ENCODE data around the gene XPNPEP3.
"Not testable (repeated sequence)": the region's sequence is repeated elsewhere in the genome, so short reads cannot be mapped to it uniquely, and the experiment has no call there.

Gene XPNPEP3

GRCh38 chr22:40867109-40867508, 10.2 kb downstream of the XPNPEP3 start:
- peaks cover 16% of the 10 kb centered on the region; the same call in 1 of the 2 replicates for H3K79me2 ChIP-seq (ENCODE audit: insufficient read depth, low read depth)

GRCh38 chr22:40868379-40868778, 11.4 kb downstream of the XPNPEP3 start:
- not testable (repeated sequence) for H3K79me2 ChIP-seq (ENCODE audit: insufficient read depth, low read depth)

More at GRCh38 chr22:40867109-40867508, 10.2 kb downstream of the XPNPEP3 start:
- no peaks in the 10 kb centered on the region for H4K20me1 ChIP-seq (ENCODE audit: insufficient read depth)
- H3K27ac ChIP-seq, result no peak overlapping the region
- H3K9ac ChIP-seq, result no peak overlapping the region
- no peak overlapping the region for H2AFZ ChIP-seq (ENCODE audit: low read depth)
- no peak overlapping the region for H3K4me2 ChIP-seq
- no peak overlapping the region for H3K4me3 ChIP-seq (IDR thresholded peaks at IDR 0.05; ENCODE audit: insufficient read depth, low read depth, low read length)
- no peaks in the 10 kb centered on the region for H3K36me3 ChIP-seq (ENCODE audit: insufficient read depth)
- no peaks in the 10 kb centered on the region for H3K4me1 ChIP-seq (ENCODE audit: low read depth, poor library complexity, severe bottlenecking)
- TF ChIP-seq CTCF (conservative IDR thresholded peaks at IDR 0.05; ENCODE audit: low read depth, low read length), result no peak
- H3K27me3 ChIP-seq (ENCODE audit: insufficient read depth, low read depth), result no peaks in the 10 kb centered on the region

DNA sequence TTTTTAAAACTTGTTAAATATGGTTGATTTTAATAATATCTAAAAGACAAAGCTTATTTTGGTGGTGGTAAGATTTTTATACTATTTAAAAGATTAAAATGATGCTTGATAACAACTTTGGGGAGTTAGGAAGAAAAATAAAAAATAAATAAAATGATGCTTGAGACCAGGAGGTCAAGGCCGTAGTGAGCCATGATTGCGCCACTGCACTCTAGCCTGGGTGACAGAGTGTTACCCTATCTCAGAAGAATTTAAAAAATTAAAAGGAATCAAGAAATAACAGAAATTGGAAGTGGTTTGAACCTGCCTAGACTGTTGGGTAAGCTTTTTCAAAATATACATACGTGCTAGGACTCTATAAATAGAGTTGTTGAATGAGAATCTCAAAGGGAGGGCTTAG, 17.1 kb downstream of the XPNPEP3 start:
- no peak overlapping the region for H3K4me3 ChIP-seq (IDR thresholded peaks at IDR 0.05; ENCODE audit: insufficient read depth, low read depth, low read length)
- H3K79me2 ChIP-seq (ENCODE audit: insufficient read depth, low read depth), result no peaks in the 10 kb centered on the region
- no peak overlapping the region for H2AFZ ChIP-seq (ENCODE audit: low read depth)
- no peak overlapping the region for H3K4me2 ChIP-seq
- no peak for TF ChIP-seq CTCF (conservative IDR thresholded peaks at IDR 0.05; ENCODE audit: low read depth, low read length)
- H3K4me1 ChIP-seq (ENCODE audit: low read depth, poor library complexity, severe bottlenecking), result no peaks in the 10 kb centered on the region
- H4K20me1 ChIP-seq (ENCODE audit: insufficient read depth), result no peaks in the 10 kb centered on the region
- no peaks in the 10 kb centered on the region for H3K27me3 ChIP-seq (ENCODE audit: insufficient read depth, low read depth)
- H3K27ac ChIP-seq, result no peak overlapping the region
- no peaks in the 10 kb centered on the region for H3K36me3 ChIP-seq (ENCODE audit: insufficient read depth)
- H3K9ac ChIP-seq, result no peak overlapping the region

More at GRCh38 chr22:40868379-40868778, 11.4 kb downstream of the XPNPEP3 start:
- H2AFZ ChIP-seq (ENCODE audit: low read depth); H3K27me3 ChIP-seq (ENCODE audit: insufficient read depth, low read depth); H3K9ac ChIP-seq; H4K20me1 ChIP-seq (ENCODE audit: insufficient read depth); H3K36me3 ChIP-seq (ENCODE audit: insufficient read depth); H3K27ac ChIP-seq; H3K4me2 ChIP-seq; H3K4me1 ChIP-seq (ENCODE audit: low read depth, poor library complexity, severe bottlenecking); H3K4me3 ChIP-seq (IDR thresholded peaks at IDR 0.05; ENCODE audit: insufficient read depth, low read depth, low read length): not testable (repeated sequence)

- H3K4me3 ChIP-seq (IDR thresholded peaks at IDR 0.05; ENCODE audit: insufficient read depth, low read depth, low read length), result no peak overlapping the region
- H3K27ac ChIP-seq, result no peak overlapping the region
- H3K36me3 ChIP-seq (ENCODE audit: insufficient read depth), result no peaks in the 10 kb centered on the region
- no peaks in the 10 kb centered on the region for H3K4me1 ChIP-seq (ENCODE audit: low read depth, poor library complexity, severe bottlenecking)
- no peak overlapping the region for H2AFZ ChIP-seq (ENCODE audit: low read depth)
- no peak for TF ChIP-seq CTCF (conservative IDR thresholded peaks at IDR 0.05; ENCODE audit: low read depth, low read length)
- H3K27me3 ChIP-seq (ENCODE audit: insufficient read depth, low read depth), result no peaks in the 10 kb centered on the region
- no peaks in the 10 kb centered on the region for H3K79me2 ChIP-seq (ENCODE audit: insufficient read depth, low read depth)
- no peaks in the 10 kb centered on the region for H4K20me1 ChIP-seq (ENCODE audit: insufficient read depth)
- no peak overlapping the region for H3K4me2 ChIP-seq
- no peak overlapping the region for H3K9ac ChIP-seq
Observed at GRCh38 chr22:40875111-40875510, 18.2 kb downstream of the XPNPEP3 start.

GRCh38 chr22:40876907-40877306, 20.0 kb downstream of the XPNPEP3 start:
- no peak for TF ChIP-seq CTCF (conservative IDR thresholded peaks at IDR 0.05; ENCODE audit: low read depth, low read length)
- Histone ChIP-seq H3K79me2 (ENCODE audit: insufficient read depth, low read depth) (no peaks in the 10 kb centered on the region), H3K27me3 (ENCODE audit: insufficient read depth, low read depth) (no peaks in the 10 kb centered on the region), H4K20me1 (ENCODE audit: insufficient read depth) (no peaks in the 10 kb centered on the region), H3K4me3 (IDR thresholded peaks at IDR 0.05; ENCODE audit: insufficient read depth, low read depth, low read length) (no peak overlapping the region), H3K4me2 (no peak overlapping the region), H3K4me1 (ENCODE audit: low read depth, poor library complexity, severe bottlenecking) (no peaks in the 10 kb centered on the region), H3K9ac (no peak overlapping the region), H2AFZ (ENCODE audit: low read depth) (no peak overlapping the region), H3K36me3 (ENCODE audit: insufficient read depth) (no peaks in the 10 kb centered on the region), H3K27ac (no peak overlapping the region)

All from KMS-11 (cell line).